Smooth muscle cell (in vitro differentiated cells): ENCODE data around the gene FUT6. TPM values are rescaled to one million over a fixed set of nuclear protein-coding genes. Genes with fewer than 3 reads are reported as not detected.

Experiments
- DNase-seq: peaks from one replicate; lab custom pipeline; 2025; ENCODE audit not compliant: unreplicated experiment; lab: John Stamatoyannopoulos, UW
- H2AFZ ChIP-seq: fragments of 200-600 bp; sonication (generic); 2 replicates; pipeline ENCODE4 v1.6.0; 2016; ENCODE audit warnings: antibody characterized with exemption, low read depth, mild to moderate bottlenecking
- H3F3A ChIP-seq: fragments of 200-600 bp; sonication (generic); 2 replicates; pipeline ENCODE4 v1.6.0; 2017; ENCODE audit warnings: antibody characterized with exemption, low read depth
- H3K27ac ChIP-seq: fragments of 200-600 bp; sonication (generic); 2 replicates; pipeline ENCODE4 v1.5.1; 2016; ENCODE audit warnings: low read depth, mild to moderate bottlenecking
- H3K27me3 ChIP-seq: fragments of 200-600 bp; sonication (generic); 2 replicates; pipeline ENCODE4 v1.6.1; 2016; ENCODE audit warnings: low read depth, mild to moderate bottlenecking
- H3K36me3 ChIP-seq: fragments of 200-600 bp; sonication (generic); 2 replicates; pipeline ENCODE4 v1.5.1; 2016; ENCODE audit warnings: low read depth
- H3K4me1 ChIP-seq: fragments of 200-600 bp; sonication (generic); 2 replicates; pipeline ENCODE4 v1.5.1; 2016; ENCODE audit warnings: low read depth
- H3K4me2 ChIP-seq: fragments of 200-600 bp; sonication (generic); 2 replicates; pipeline ENCODE4 v1.6.0; 2016; ENCODE audit warnings: mild to moderate bottlenecking
- H3K4me3 ChIP-seq: fragments of 200-600 bp; sonication (generic); 2 replicates; pipeline ENCODE4 v1.5.1; 2016; ENCODE audit warnings: mild to moderate bottlenecking
- H3K79me2 ChIP-seq: fragments of 200-600 bp; sonication (generic); 2 replicates; pipeline ENCODE4 v1.6.0; 2016; ENCODE audit warnings: low read depth, mild to moderate bottlenecking
- H3K9ac ChIP-seq: fragments of 200-600 bp; sonication (generic); 2 replicates; pipeline ENCODE4 v1.6.0; 2016; ENCODE audit warnings: low read depth
- H3K9me3 ChIP-seq: fragments of 200-600 bp; sonication (generic); replicated peaks from 2 replicates; pipeline ENCODE4 v1.5.1; 2016; ENCODE audit warnings: low read depth
- H4K20me1 ChIP-seq: fragments of 200-600 bp; sonication (generic); 2 replicates; pipeline ENCODE4 v1.6.0; 2016; ENCODE audit warnings: low read depth
- CTCF ChIP-seq: fragments of 200-600 bp; sonication (generic); IDR thresholded peaks from 2 replicates; pipeline ENCODE4 v1.5.1; 2017; ENCODE audit warnings: borderline replicate concordance, mild to moderate bottlenecking, antibody characterized with exemption; ENCODE audit not compliant: insufficient read depth, poor library complexity, severe bottlenecking
- WGBS: methylation state at CpG from one replicate; pipeline ENCODE4 v1.1.7; 2016; ENCODE audit warnings: low lambda C conversion rate; 5-methylcytosine and 5-hydroxymethylcytosine counted together
- polyA plus RNA-seq: library from polyadenylated mRNA; unstranded; fragments of >200 nt; fragmentation: Nextera tagmentation; extraction: Ambion mirVana; gene quantifications from 2 replicates; pipeline ENCODE4 v1.2.1, GENCODE V29; 2016
- total RNA-seq: library from RNA; depleted of rRNA; stranded (reverse); fragments of >200 nt; gene quantifications from 2 replicates; pipeline ENCODE4 v1.2.3, GENCODE V29; 2014

The FUT6 gene
- total and polyA plus RNA-seq, 2 experiments from 2014 or later = not detected

GRCh38 chr19:5789886-5790558, 49.5 kb downstream of the FUT6 start:
- Histone ChIP-seq H4K20me1 (peaks cover 5% of the 10 kb centered on the region), H3K27me3 (no peaks in the 10 kb centered on the region), H3K4me2 (peak overlapping the region; percentile 99), H3K9ac (no peak overlapping the region), H3K4me3 (peak overlapping the region; percentile 92), H2AFZ (no peak overlapping the region), H3K36me3 (peaks cover 6% of the 10 kb centered on the region), H3K9me3 (no peaks in the 10 kb centered on the region), H3K4me1 (no peaks in the 10 kb centered on the region), H3K27ac (no peak overlapping the region), H3K79me2 (peaks cover 8% of the 10 kb centered on the region), H3F3A (no peaks in the 10 kb centered on the region)
- no peak for TF ChIP-seq CTCF
- WGBS = 83% methylated on average over 26 of the region's 26 CpGs
- no peak for DNase-seq

GRCh38 chr19:5789351-5789761, 50.1 kb downstream of the FUT6 start:
- peaks cover 5% of the 10 kb centered on the region for H4K20me1 ChIP-seq
- no peaks in the 10 kb centered on the region for H3K27me3 ChIP-seq
- no peaks in the 10 kb centered on the region for H3K4me1 ChIP-seq
- no peak overlapping the region for H2AFZ ChIP-seq
- no peaks in the 10 kb centered on the region for H3K9me3 ChIP-seq
- H3K79me2 ChIP-seq = peaks cover 8% of the 10 kb centered on the region
- H3K4me2 ChIP-seq = no peak overlapping the region
- WGBS = 98% methylated on average over 37 of the region's 39 CpGs
- H3F3A ChIP-seq = no peaks in the 10 kb centered on the region
- no peak for TF ChIP-seq CTCF
- no peak overlapping the region for H3K4me3 ChIP-seq
- DNase-seq = no peak
- H3K27ac ChIP-seq = no peak overlapping the region
- H3K36me3 ChIP-seq = peaks cover 6% of the 10 kb centered on the region
- no peak overlapping the region for H3K9ac ChIP-seq

- H3F3A ChIP-seq = no peaks in the 10 kb centered on the region
- 99% methylated on average over 5 of the region's 5 CpGs for WGBS
- no peaks in the 10 kb centered on the region for H3K27me3 ChIP-seq
- H4K20me1 ChIP-seq = peaks cover 5% of the 10 kb centered on the region
- no peaks in the 10 kb centered on the region for H3K4me1 ChIP-seq
- no peak overlapping the region for H2AFZ ChIP-seq
- H3K27ac ChIP-seq = no peak overlapping the region
- peaks cover 6% of the 10 kb centered on the region for H3K36me3 ChIP-seq
- H3K9ac ChIP-seq = no peak overlapping the region
- no peak for TF ChIP-seq CTCF
- H3K4me2 ChIP-seq = no peak overlapping the region
- H3K4me3 ChIP-seq = no peak overlapping the region
- no peak for DNase-seq
- no peaks in the 10 kb centered on the region for H3K9me3 ChIP-seq
- peaks cover 8% of the 10 kb centered on the region for H3K79me2 ChIP-seq
Measured at GRCh38 chr19:5788422-5788821, 51.1 kb downstream of the FUT6 start.

- 98% methylated on average over 38 of the region's 39 CpGs for WGBS
- H3K9ac ChIP-seq = no peak overlapping the region
Measured at GRCh38 chr19:5787409-5788182, 51.9 kb downstream of the FUT6 start.

More at GRCh38 chr19:5787409-5788182, 51.9 kb downstream of the FUT6 start:
- no peak overlapping the region for H2AFZ ChIP-seq
- peaks cover 6% of the 10 kb centered on the region for H3K36me3 ChIP-seq
- no peak overlapping the region for H3K4me3 ChIP-seq
- H4K20me1 ChIP-seq = peaks cover 5% of the 10 kb centered on the region
- no peaks in the 10 kb centered on the region for H3K9me3 ChIP-seq
- H3K79me2 ChIP-seq = peaks cover 8% of the 10 kb centered on the region
- no peaks in the 10 kb centered on the region for H3K27me3 ChIP-seq
- no peak overlapping the region for H3K27ac ChIP-seq
- H3F3A ChIP-seq = no peaks in the 10 kb centered on the region
- no peak for DNase-seq
- H3K4me1 ChIP-seq = no peaks in the 10 kb centered on the region
- no peak overlapping the region for H3K4me2 ChIP-seq
- TF ChIP-seq CTCF = no peak
